Measurements from ENCODE around the gene RABGEF1.

DNA sequence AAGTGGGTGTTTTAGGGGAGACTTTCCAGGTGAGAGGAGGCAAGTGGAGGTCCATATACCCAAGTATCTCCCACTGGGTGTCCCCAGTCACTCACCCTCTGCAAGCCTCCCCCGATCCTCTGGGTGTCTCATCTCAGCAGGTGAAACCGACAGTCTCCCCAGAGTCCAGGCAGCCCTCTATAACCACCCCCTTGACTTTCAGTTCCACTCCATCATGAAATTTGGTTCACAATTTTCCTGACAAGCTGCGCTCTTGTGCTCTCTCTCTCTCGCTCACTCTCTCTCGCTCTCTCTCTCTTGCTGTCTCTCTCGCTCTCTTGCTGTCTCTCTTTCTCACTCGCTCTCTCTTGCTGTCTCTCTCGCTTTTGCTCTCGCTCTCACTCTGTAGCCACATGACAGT, 8.1 kb upstream of the RABGEF1 start:
- TF ChIP-seq, protein P1, sequence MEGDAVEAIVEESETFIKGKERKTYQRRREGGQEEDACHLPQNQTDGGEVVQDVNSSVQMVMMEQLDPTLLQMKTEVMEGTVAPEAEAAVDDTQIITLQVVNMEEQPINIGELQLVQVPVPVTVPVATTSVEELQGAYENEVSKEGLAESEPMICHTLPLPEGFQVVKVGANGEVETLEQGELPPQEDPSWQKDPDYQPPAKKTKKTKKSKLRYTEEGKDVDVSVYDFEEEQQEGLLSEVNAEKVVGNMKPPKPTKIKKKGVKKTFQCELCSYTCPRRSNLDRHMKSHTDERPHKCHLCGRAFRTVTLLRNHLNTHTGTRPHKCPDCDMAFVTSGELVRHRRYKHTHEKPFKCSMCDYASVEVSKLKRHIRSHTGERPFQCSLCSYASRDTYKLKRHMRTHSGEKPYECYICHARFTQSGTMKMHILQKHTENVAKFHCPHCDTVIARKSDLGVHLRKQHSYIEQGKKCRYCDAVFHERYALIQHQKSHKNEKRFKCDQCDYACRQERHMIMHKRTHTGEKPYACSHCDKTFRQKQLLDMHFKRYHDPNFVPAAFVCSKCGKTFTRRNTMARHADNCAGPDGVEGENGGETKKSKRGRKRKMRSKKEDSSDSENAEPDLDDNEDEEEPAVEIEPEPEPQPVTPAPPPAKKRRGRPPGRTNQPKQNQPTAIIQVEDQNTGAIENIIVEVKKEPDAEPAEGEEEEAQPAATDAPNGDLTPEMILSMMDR (IDR thresholded peaks at IDR 0.05; ENCODE audit: extremely low read depth in 1 of 2, insufficient read depth in 1 of 2, low read depth in 1 of 2, low read length in 2 of 2) = no peak
- TF ChIP-seq POLR2A (IDR thresholded peaks at IDR 0.05; ENCODE audit: low read depth, low read length) = no peak
- TF ChIP-seq FOS (IDR thresholded peaks at IDR 0.05; ENCODE audit: borderline replicate concordance, insufficient read depth, low read length) = no peak

All from endothelial cell of umbilical vein (primary cell).